Measurements from ENCODE around the gene TRPC4AP. TPM values are rescaled to one million over a fixed set of nuclear protein-coding genes. Genes with fewer than 3 reads are reported as not detected.

The TRPC4AP gene
- total and polyA plus RNA-seq, 12 donors, result 26.2 to 46.4 (median 38.0) TPM

- H3K9me3 ChIP-seq, result no peaks in the 10 kb centered on the region
- intact Hi-C loops (cut with DNase I), result loop anchor here in 1 of 10 donors (10.0 kb wide), 1 partner anchor 64 kb away; no protein-coding TSS in a partner anchor
- no peak overlapping the region for H3K4me3 ChIP-seq
- H3K36me3 ChIP-seq, result peaks cover 0 to 100% (median 35%) of the 10 kb centered on the region in 9 donors
- ATAC-seq, result peak; percentile 53 to 82 (median 74)
- H3K27ac ChIP-seq, result peak overlapping the region; percentile 24 to 80 (median 53)
- DNase-seq, result no peak
- WGBS, 2 donors, result 74 to 81% methylated on average over 8 of the region's 8 CpGs
- H3K4me1 ChIP-seq, result peaks cover 0 to 35% (median 9%) of the 10 kb centered on the region in 9 donors
- H3K27me3 ChIP-seq, result no peaks in the 10 kb centered on the region
- TF ChIP-seq CTCF (IDR thresholded peaks at IDR 0.05), result no peak
Observed at GRCh38 chr20:35020108-35020928, 72.3 kb downstream of the TRPC4AP start.

GRCh38 chr20:35018590-35019371 lies 73.8 kb downstream of the TRPC4AP start:
- 77 to 80% methylated on average over 11 of the region's 11 CpGs for WGBS, 2 donors
- Histone ChIP-seq H3K27ac (peak overlapping the region in 2 of 10 donors; percentile 31 to 55), H3K27me3 (no peaks in the 10 kb centered on the region), H3K36me3 (peaks cover 0 to 100% (median 38%) of the 10 kb centered on the region in 9 donors), H3K9me3 (no peaks in the 10 kb centered on the region), H3K4me1 (peaks cover 0 to 35% (median 9%) of the 10 kb centered on the region in 9 donors), H3K4me3 (no peak overlapping the region)
- intact Hi-C loops (cut with DNase I), result loop anchor here in 1 of 10 donors (5.0 kb wide), 1 partner anchor 151 kb away; no protein-coding TSS in a partner anchor
- no peak for DNase-seq
- no peak for TF ChIP-seq CTCF (IDR thresholded peaks at IDR 0.05)
- no peak for ATAC-seq

GRCh38 chr20:35017099-35017835 lies 75.3 kb downstream of the TRPC4AP start:
- Histone ChIP-seq H3K36me3 (peaks cover 0 to 100% (median 42%) of the 10 kb centered on the region in 9 donors), H3K27me3 (no peaks in the 10 kb centered on the region), H3K9me3 (no peaks in the 10 kb centered on the region), H3K4me1 (peaks cover 0 to 44% (median 11%) of the 10 kb centered on the region in 9 donors), H3K4me3 (no peak overlapping the region), H3K27ac (peak overlapping the region in 2 of 10 donors; percentile 29 to 55)
- intact Hi-C loops (cut with DNase I), result loop anchor here in 1 of 10 donors (5.0 kb wide), 1 partner anchor 150 kb away; no protein-coding TSS in a partner anchor
- no peak for ATAC-seq
- no peak for TF ChIP-seq CTCF (IDR thresholded peaks at IDR 0.05)
- DNase-seq, result no peak
- WGBS, 2 donors, result 92 to 96% methylated on average over 8 of the region's 8 CpGs
